OCI-LY3 (cell line): ENCODE data around the gene PID1.

Experiments used
- CTCF ChIP-seq: fragments of 200-600, 300-600 bp; sonication (generic); IDR thresholded peaks from 2 replicates; pipeline ENCODE4 v1.5.1; 2014; ENCODE audit warnings: antibody characterized with exemption, low read length, low read depth
- EZH2phosphoT487 ChIP-seq: fragments of 200-600 bp; shearing (Covaris generic); IDR thresholded peaks from 2 replicates; pipeline ENCODE4 v1.6.1; 2018; ENCODE audit warnings: antibody characterized with exemption, mixed run types, low read depth

GRCh38 chr2:229243890-229244560 is 27.1 kb downstream of the PID1 start:
- TF ChIP-seq CTCF (no peak), EZH2phosphoT487 (no peak)
